GM19023 (cell line): Measurements from ENCODE around the gene HECTD1.

Experiments used
- ATAC-seq: cut with Tn5 transposase; IDR thresholded peaks from one replicate; pipeline ENCODE4 v1.9.1; 2021; ENCODE audit warnings: mild to moderate bottlenecking, moderate library complexity; ENCODE audit not compliant: unreplicated experiment

Gene HECTD1

DNA sequence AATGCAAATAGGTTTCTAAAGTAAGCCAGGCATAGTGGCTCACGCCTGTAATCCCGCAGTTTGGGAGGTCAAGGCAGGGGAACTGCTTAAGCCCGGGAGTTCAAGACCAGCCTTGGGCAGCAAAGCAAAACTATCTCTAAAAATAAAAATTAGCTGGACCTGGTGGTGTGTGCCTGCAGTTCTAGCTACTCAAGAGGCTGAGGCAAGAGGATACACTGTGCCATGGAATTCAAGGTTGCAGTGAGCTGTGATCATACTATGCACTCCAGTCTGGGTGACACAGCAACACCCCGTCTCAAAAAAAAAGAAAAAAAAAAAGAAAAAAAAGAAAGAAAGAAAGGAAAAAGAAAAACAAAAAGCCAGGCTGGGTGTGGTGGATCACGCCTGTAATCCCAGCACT is 46.3 kb downstream of the HECTD1 start:
- no peak for ATAC-seq

DNA sequence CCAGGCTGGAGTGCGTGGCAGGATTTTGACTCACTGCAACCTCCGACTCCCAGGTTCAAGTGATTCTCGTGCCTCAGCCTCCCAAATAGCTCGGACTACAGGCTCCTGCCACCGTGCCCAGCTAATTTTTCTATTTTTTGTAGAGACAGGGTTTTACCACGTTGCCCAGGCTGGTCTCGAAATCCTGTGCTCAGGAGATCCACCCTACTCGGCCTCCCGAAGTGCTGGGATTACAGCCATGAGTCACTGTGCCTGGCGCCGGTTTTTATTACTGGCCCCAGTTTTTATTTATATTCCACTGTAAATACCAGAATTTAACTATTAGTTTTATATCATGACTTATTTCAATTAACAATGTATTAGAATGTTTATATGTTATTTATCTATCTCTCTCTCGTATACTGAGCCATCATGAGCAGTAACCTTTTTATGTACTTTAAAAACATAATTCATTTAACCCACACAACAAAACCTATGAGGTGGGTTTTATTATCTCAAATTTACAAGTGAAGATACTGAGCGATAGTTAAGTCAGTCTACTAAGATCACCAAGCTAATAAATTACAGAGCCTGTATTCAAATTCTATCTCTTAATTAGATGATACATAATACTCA is 47.8 kb downstream of the HECTD1 start:
- no peak for ATAC-seq

GRCh38 chr14:31154956-31155355 is 52.6 kb downstream of the HECTD1 start:
- no peak for ATAC-seq

DNA sequence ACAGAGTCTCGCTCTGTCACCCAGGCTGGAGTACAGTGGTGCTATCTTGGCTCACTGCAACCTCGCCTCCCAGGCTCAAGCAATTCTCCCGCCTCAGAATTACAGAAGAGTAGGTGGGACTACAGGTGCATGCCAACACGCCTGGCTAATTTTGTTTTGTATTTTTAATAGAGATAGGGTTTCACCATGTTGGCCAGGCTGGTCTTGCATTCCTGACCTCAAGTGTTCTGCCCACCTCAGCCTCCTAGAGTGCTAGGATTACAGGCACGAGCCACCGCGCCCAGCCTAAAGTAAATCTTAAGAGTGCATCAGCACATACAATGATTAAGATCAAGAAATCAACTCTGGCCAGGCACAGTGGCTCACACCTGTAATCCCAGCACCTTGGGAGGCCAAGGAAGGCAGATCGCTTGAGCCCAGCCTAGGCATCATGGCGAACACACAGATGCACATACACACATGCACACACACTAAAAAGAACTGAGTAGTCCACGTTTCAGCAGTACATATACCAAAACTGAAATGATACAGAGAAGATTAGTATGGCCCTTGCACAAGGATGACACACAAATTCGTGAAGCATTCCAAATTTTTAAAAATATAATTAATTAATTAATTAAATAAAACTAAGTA is 65.0 kb downstream of the HECTD1 start:
- no peak for ATAC-seq

GRCh38 chr14:31139301-31139847 is 68.2 kb downstream of the HECTD1 start:
- no peak for ATAC-seq

- no peak for ATAC-seq
These were observed 69.3 kb downstream of the HECTD1 start for GRCh38 chr14:31138301-31138700.

DNA sequence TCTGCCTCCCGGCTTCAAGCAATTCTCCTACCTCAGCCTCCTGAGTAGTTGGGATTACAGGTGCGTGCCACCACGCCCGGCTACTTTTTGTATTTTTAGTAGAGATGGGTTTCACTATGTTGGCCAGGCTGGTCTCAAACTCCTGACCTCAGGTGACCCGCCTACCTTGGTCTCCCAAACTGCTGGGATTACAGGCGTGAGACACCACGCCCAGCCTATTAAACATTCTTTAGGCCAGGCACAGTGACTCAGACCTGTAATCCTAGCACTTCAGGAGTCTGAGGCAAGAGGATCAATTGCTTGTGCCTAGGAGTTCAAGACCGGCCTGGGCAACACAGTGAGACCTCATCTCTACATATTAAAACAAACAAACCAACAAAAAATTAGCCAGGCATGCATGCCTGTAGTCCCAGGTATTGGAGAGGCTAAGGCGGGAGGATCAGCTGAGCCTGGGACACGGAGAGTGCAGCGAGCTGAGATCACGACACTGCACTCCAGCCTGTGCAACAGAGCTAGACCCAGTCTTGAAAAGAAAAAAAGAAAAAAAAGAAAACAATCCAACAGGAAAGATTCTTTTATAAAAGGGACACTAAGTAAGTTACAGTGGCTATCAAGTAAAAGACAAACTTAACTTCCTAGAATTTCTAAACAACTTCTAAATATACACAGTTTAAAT is 70.2 kb downstream of the HECTD1 start:
- ATAC-seq = no peak

DNA sequence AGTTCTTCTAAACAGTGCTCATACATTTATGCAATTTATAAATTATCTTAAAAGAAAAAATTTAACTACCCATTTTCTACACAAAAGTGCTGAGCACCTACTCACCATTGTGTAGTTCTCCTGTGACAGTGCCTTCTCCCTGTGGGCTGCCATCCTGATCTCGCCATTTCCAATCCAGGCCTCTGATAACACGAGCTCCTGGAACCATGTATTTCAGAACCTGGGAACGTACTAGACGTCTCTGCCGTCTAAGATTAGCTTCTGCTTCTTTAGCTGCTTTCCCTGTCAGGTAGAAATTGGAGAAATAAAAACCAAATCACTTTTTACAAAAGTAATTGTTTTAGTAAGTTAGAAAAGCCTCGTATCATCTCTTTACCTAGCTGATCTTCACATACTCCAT is 74.5 kb downstream of the HECTD1 start:
- no peak for ATAC-seq

- no peak for ATAC-seq
These were observed 78.7 kb downstream of the HECTD1 start for GRCh38 chr14:31128601-31129526.

GRCh38 chr14:31127690-31128089 is 79.9 kb downstream of the HECTD1 start:
- ATAC-seq = no peak

GRCh38 chr14:31126680-31127079 is 80.9 kb downstream of the HECTD1 start:
- no peak for ATAC-seq

DNA sequence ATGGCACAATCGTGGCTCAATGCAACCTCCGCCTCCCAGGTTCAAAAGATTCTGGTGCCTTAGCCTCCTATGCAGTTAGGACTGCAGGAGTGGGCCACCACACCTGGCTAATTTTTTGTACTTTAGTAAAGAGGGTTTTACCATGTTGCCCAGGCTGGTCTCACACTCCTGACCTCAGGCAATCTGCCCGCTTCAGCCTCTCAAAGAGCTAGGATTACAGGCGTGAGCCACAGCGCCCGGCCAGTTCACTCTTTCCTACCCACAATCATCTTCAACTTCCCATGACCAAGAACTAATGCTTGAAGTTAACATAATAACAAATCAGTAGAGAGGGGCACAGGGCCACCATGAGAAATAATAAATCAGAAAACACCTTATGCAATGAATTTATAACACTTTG is 82.4 kb downstream of the HECTD1 start:
- no peak for ATAC-seq

GRCh38 chr14:31124197-31124596 is 83.4 kb downstream of the HECTD1 start:
- no peak for ATAC-seq

DNA sequence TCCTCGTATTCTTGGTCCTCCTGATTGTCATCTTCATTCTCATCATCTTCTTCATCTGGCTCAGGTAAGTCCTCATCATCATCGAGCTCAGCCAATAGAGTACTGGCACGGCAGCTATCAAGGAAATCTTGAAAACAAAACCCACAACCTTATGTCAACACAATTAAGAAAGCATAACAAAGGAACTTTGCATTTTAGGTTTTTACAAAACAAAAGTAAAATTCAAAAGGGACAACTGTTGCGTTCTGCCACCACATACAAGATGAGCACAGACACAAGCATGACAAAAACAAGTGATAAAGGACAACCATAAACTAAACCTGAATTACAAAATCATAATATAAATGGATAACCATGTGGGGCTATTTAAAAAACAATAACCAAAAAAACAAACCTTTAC is 84.7 kb downstream of the HECTD1 start:
- ATAC-seq = no peak

GRCh38 chr14:31122098-31122611 is 85.4 kb downstream of the HECTD1 start:
- no peak for ATAC-seq

GRCh38 chr14:31118892-31119291 is 88.7 kb downstream of the HECTD1 start:
- ATAC-seq = no peak

DNA sequence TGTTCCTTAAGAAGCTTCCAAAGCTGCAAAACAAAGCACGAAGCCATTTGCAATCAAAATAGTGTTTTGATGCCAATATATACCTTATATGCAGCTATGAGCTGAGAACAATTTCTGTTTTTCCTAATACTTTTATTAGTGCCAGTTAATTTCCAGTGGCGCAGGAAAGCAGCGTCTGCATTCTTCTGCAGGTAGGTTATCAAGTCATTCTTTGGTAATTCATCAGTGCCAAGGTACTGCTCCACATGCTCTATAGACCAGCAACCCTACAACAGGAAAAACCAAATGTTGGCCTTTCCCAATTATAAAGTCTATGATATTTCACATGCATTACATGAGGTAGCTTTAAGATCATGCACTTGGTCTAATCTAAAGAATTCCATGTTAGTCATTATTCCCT is 93.8 kb downstream of the HECTD1 start:
- ATAC-seq = no peak

DNA sequence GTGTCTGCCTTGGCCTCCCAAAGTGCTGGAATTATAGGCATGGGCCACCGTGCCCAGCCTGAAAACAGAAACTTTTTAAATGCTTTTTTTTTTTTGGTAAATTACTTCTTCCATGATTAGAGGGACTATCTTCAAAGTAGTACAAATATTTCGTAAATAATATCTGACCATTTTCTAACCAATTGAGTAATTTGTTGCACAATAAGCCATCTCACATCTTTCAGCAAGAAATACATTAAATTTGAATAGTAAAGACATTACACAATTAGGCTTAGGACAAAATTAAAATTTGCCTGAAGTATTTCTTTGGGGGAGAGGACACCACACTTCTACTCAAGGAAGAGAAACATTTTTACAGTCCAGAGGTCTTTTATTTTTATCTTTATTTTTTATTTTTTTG is 96.7 kb downstream of the HECTD1 start:
- no peak for ATAC-seq

- ATAC-seq = no peak
These were observed 98.3 kb downstream of the HECTD1 start for GRCh38 chr14:31109257-31109656.

DNA sequence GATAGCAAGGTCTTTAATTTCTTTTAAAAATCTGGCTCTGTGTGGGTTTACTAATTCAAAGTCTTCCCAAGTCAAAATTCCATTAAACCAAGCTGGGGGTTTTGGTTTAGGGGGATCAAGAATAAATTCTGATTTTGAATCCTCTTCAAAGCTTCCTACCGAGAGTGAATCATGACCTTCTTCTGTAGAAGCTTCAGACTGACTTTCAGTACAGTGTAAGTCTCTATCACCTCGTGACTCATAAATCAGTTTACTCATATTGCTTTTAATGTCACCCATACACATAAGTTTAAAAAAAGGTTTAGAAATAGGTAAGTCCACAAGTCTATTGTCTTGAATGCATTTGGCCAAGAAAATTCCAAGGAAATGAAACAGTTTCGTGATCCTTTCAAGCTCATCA is 100.8 kb downstream of the HECTD1 start:
- no peak for ATAC-seq

DNA sequence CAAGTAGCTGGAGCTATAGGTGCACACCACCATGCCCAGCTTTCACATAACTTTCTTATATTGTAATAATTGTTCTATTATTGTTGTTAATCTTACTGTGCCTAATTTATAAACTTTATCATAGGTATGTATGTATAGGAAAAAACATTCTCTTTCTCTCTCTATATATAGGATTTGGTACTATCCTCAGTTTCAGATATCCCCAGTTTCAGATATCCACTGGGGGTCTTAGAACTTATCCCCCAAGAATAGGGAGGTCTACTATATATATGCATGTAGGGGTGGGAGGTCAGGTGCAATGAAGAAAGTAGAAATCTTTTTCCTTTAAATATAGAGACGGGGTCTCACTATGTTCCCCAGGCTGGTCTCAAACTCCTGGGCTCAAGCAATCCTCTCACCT is 110.5 kb downstream of the HECTD1 start:
- ATAC-seq = no peak
